Measurements from ENCODE around the gene USP24.
"Not testable (repeated sequence)": the region's sequence is repeated elsewhere in the genome, so short reads cannot be mapped to it uniquely, and the experiment has no call there.

The USP24 gene

GRCh38 chr1:55037733-55038551 lies 177.2 kb downstream of the USP24 start:
- DNase-seq (ENCODE audit: low spot score) = no peak

DNA sequence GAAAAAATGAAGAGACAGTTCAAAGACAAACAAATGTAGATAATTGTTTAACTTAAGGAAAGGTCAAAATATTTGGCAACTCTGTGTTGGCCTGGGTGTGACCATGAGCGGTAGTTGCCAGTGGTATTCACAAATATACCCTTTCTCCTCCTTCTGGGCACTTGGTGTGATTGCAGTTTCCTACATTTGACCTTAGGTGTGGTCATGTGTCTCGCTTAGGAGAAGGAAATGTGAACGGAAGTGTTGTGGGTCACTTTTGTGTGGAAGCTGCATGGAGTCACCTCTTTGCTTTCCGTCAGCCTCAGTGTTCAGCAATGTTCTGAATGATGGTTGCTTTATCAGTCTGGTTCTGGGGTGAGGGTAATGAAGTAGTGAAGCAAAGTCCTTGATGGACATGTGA lies 179.3 kb downstream of the USP24 start:
- DNase-seq (ENCODE audit: low spot score) = no peak

DNA sequence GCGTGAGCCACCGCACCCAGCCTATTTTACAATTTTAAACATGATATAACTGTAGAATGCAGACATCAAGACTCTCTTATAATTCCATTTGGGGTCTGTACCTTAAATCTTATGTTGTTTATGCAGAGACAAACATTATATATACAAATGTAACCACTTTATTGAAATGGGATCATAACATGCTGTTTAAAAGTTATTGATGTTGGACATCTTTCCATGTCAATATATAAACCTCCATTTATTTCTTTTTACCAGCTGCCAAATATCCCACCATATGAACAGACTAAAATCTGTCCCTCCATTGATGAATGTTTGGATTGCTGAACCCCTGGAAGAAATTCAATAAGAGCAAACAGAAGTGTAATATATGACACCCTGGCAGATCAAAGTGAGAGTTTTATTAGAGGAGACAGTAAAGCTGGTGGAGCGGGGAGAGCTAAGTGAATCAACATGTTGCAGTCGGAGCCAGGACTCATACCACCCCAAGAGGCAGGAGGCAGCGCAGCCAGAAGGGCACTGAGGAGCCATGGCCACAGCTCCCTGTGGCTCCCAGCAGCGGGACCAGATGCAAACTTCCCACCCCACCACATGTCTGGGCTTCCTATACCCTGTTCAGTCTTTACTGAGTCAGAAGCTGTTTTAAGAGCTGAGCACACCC lies 180.6 kb downstream of the USP24 start:
- DNase-seq (ENCODE audit: low spot score) = no peak

GRCh38 chr1:55033265-55033614 lies 181.9 kb downstream of the USP24 start:
- DNase-seq (ENCODE audit: low spot score) = no peak

DNA sequence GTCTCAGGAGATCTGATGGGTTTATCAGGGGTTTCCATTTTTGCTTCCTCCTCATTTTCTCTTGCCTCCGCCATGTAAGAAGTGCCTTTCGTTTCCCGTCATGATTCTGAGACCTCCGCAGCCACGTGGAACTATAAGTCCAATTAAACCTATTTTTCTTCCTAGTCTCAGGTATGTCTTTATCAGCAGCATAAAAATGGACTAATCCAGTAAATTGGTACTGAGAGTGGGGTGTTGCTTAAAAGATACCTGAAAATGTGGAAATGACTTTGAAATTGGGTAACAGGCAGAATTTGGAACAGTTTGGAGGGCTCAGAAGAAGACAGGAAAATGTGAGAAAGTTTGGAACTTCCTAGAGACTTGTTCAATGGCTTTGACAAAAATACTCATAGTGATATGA lies 184.1 kb downstream of the USP24 start:
- DNase-seq (ENCODE audit: low spot score) = not testable (repeated sequence)

- not testable (repeated sequence) for DNase-seq (ENCODE audit: low spot score)
Observed at GRCh38 chr1:55026682-55027081, 188.5 kb downstream of the USP24 start.

DNA sequence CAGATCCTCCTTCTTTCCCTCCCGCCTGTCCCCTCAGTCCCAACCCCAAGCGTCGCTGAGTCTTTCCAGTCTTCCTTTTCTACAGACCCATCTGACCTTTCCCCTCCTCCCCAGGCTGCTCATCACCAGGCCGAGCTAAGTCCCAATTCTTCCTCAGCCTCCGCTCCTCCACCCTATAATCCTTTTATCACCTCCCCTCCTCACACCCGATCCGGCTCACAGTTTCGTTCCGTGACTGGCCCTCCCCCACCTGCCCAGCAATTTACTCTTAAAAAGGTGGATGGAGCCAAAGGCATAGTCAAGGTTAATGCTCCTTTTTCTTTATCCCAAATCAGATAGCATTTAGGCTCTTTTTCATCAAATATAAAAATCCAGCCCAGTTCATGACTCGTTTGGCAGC lies 191.0 kb downstream of the USP24 start:
- not testable (repeated sequence) for DNase-seq (ENCODE audit: low spot score)

DNA sequence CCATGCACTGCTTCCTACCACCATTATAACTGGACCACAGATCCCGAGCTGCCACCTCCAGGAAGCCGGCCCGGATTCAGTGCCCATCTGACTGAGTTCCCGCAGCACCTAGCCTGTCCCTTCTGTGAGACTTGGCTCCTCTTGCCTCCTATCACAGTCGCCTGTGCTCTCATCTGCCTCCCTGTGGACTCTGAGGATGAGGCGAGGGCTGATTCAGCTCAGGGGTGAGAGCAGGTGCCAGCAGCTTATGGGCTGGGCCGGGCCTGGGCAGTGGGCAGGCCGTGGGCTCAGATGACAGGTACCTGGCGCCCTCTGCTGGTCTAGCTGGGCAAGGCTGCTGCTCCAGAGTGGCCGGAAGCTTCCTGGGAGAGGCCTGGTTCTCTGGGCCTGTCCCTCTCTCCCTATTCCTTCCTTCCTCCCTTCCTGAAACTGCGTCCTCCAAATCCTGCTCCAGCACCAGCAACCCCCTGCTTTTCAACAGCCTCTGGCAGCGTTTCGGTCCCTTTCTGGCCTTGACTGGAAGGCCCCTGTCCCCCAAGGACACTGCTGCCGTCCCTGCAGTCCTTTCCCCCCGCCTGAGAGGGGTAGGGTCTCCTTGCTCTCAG lies 193.1 kb downstream of the USP24 start:
- peak; percentile 48 for DNase-seq (ENCODE audit: low spot score)

- no peak for DNase-seq (ENCODE audit: low spot score)
Observed at GRCh38 chr1:55018395-55018794, 196.8 kb downstream of the USP24 start.
